PC-3 (cell line): ENCODE data around the gene UCK2.

ENCODE experiments used
- EZH2 ChIP-seq: fragments of 300-600 bp; sonication (generic); IDR thresholded peaks from one replicate; pipeline ENCODE4 v1.6.1; 2017; ENCODE audit warnings: antibody characterized with exemption, mild to moderate bottlenecking, low read length; ENCODE audit not compliant: unreplicated experiment
- TF ChIP-seq, protein P1 (sequence below): fragments of 300-600 bp; sonication (generic); conservative IDR thresholded peaks from 2 replicates; pipeline ENCODE4 v1.5.1; 2017; ENCODE audit warnings: antibody characterized with exemption, low read depth, mild to moderate bottlenecking, low read length

DNA sequence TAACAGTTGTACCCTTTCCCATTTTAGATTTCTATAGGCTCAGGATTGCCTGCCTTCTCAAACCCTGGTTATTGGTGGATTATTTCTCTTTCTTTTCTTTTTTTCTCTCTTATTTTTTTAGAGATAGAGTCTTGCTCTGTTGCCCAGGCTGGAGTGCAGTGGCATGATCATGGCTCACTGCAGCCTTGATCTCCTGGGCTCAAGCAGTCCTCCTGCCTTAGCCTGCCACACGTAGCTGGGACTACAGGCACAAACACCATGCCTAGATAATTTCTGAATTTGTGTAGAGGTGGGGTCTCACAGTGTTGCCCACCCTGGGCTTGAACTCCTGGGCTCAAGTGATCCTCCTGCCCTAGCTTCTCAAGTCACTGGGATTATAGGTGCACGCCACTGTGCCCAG, 58.8 kb downstream of the UCK2 start:
- TF ChIP-seq, protein P1, sequence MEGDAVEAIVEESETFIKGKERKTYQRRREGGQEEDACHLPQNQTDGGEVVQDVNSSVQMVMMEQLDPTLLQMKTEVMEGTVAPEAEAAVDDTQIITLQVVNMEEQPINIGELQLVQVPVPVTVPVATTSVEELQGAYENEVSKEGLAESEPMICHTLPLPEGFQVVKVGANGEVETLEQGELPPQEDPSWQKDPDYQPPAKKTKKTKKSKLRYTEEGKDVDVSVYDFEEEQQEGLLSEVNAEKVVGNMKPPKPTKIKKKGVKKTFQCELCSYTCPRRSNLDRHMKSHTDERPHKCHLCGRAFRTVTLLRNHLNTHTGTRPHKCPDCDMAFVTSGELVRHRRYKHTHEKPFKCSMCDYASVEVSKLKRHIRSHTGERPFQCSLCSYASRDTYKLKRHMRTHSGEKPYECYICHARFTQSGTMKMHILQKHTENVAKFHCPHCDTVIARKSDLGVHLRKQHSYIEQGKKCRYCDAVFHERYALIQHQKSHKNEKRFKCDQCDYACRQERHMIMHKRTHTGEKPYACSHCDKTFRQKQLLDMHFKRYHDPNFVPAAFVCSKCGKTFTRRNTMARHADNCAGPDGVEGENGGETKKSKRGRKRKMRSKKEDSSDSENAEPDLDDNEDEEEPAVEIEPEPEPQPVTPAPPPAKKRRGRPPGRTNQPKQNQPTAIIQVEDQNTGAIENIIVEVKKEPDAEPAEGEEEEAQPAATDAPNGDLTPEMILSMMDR: no peak
- TF ChIP-seq EZH2: no peak
